ENCODE data around the gene KRTAP9-2.

DNA sequence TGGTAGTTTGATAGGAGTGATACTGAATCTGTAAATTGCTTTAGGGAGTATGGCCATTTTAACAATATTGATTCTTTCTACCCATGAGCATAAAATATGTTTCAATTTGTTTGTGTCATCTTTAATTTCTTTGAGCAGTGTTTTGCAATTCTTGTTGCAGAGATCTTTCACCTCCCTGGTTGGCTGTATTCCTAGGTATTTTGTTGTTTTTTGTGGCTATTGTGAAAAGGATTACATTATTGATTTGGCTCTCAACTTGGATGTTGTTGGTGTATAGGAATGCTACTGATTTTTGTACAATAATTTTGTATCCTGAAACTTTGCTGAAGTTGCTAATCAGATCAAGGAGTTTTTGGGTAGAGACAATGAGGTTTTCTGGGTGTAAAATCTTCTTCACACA is 32.0 kb downstream of the KRTAP9-2 start:
- TF ChIP-seq, protein P1, sequence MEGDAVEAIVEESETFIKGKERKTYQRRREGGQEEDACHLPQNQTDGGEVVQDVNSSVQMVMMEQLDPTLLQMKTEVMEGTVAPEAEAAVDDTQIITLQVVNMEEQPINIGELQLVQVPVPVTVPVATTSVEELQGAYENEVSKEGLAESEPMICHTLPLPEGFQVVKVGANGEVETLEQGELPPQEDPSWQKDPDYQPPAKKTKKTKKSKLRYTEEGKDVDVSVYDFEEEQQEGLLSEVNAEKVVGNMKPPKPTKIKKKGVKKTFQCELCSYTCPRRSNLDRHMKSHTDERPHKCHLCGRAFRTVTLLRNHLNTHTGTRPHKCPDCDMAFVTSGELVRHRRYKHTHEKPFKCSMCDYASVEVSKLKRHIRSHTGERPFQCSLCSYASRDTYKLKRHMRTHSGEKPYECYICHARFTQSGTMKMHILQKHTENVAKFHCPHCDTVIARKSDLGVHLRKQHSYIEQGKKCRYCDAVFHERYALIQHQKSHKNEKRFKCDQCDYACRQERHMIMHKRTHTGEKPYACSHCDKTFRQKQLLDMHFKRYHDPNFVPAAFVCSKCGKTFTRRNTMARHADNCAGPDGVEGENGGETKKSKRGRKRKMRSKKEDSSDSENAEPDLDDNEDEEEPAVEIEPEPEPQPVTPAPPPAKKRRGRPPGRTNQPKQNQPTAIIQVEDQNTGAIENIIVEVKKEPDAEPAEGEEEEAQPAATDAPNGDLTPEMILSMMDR (IDR thresholded peaks at IDR 0.05) = no peak
- no peak for TF ChIP-seq POLR2A (IDR thresholded peaks at IDR 0.05)

All from lower leg skin (tissue), 3 donors.